Measurements from ENCODE around the gene USP49. TPM values are rescaled to one million over a fixed set of nuclear protein-coding genes. Genes with fewer than 3 reads are reported as not detected.
A peak's percentile ranks its signal among the peaks of the same experiment; 100 is the strongest.

The USP49 gene
- total and polyA plus RNA-seq, 10 of the 15 experiments (the other 5 are each of a cell fraction or from before 2014, with no cell fraction given) = 1.0 to 7.7 (median 4.3) TPM

DNA sequence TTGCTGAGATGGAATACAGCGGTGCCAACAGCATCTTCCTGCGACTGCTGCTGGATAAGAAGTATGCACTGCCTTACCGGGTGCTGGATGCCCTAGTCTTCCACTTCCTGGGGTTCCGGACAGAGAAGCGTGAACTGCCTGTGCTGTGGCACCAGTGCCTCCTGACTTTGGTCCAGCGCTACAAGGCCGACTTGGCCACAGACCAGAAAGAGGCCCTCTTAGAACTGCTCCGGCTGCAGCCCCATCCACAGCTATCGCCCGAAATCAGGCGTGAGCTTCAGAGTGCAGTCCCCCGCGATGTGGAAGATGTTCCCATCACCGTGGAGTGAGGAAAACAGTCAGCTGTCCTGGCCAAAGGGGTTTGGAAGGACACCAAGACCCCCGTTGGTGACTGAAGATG is 37.2 kb upstream of the USP49 start:
- POLR2A ChIA-PET = no interaction called here
- SMC1A ChIA-PET (ENCODE audit: uncharacterized antibody, unreplicated experiment) = interaction anchor here (1.4 kb wide), 1 partner anchor 10 kb away, joined by 3 read pairs; no protein-coding TSS in a partner anchor
- Histone ChIP-seq H3K4me3 (no peak overlapping the region), H2AFZ (ENCODE audit: control insufficient read depth, low read depth, low read length) (no peak overlapping the region), H3K4me2 (ENCODE audit: control insufficient read depth, insufficient read depth) (no peak overlapping the region), H3K27me3 (replicated peaks in 1 of 2; ENCODE audit: control insufficient read depth in 2 of 2, insufficient read depth in 2 of 2, low read length in 1 of 2) (no peaks in the 10 kb centered on the region), H3K9me3 (replicated peaks; ENCODE audit: control insufficient read depth, insufficient read depth, low read length) (no peaks in the 10 kb centered on the region), H3K9ac (ENCODE audit: control insufficient read depth, insufficient read depth, low read length) (no peak overlapping the region), H4K20me1 (ENCODE audit: control insufficient read depth, insufficient read depth) (peaks cover 2% of the 10 kb centered on the region; the same call in 1 of the 2 replicates), H3K27ac (ENCODE audit: control insufficient read depth, insufficient read depth) (no peak overlapping the region), H3K4me1 (ENCODE audit: control insufficient read depth, insufficient read depth, low read length) (peaks cover 22% of the 10 kb centered on the region), H3K79me2 (ENCODE audit: control insufficient read depth, insufficient read depth, low read length) (no peaks in the 10 kb centered on the region), H3K36me3 (ENCODE audit: control insufficient read depth in 2 of 2, insufficient read depth in 2 of 2, low read length in 1 of 2) (peaks cover 38 to 57% of the 10 kb centered on the region in 2 experiments)
- 97% methylated on average over 15 of the region's 15 CpGs for WGBS (ENCODE audit: insufficient coverage, insufficient replicate concordance, low lambda C conversion rate, missing lambda C conversion rate)
- intact Hi-C loops (cut with micrococcal nuclease; ENCODE audit: unreplicated experiment) = no loop called here
- TF ChIP-seq POU2F2 (IDR thresholded peaks at IDR 0.05; ENCODE audit: borderline replicate concordance, low read depth, low read length) (no peak), STAT1 (conservative IDR thresholded peaks at IDR 0.05) (no peak)
- TF ChIP-seq, protein P1, sequence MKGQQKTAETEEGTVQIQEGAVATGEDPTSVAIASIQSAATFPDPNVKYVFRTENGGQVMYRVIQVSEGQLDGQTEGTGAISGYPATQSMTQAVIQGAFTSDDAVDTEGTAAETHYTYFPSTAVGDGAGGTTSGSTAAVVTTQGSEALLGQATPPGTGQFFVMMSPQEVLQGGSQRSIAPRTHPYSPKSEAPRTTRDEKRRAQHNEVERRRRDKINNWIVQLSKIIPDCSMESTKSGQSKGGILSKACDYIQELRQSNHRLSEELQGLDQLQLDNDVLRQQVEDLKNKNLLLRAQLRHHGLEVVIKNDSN (IDR thresholded peaks at IDR 0.05; ENCODE audit: borderline replicate concordance, extremely low read length, insufficient read depth, low read depth, low read length) = no peak
- no peak for FAIRE-seq
- in situ Hi-C loops (cut with MboI) = loop anchor here (10.0 kb wide), 1 partner anchor 112 kb away; no protein-coding TSS in a partner anchor
- no peak for DNase-seq (ENCODE audit: low read depth, low spot score)
- RAD21 ChIA-PET (ENCODE audit: unreplicated experiment) = no interaction called here
- ATAC-seq = no peak
- TSS peak; percentile 38 for BruUV-seq (replicated peaks)
- CTCF ChIA-PET = interaction anchor here (0.6 to 13.2 kb wide), 2 partner anchors 8 to 96 kb away, joined by 4 to 137 read pairs; partner anchors contain the start of genes BYSL and MED20

DNA sequence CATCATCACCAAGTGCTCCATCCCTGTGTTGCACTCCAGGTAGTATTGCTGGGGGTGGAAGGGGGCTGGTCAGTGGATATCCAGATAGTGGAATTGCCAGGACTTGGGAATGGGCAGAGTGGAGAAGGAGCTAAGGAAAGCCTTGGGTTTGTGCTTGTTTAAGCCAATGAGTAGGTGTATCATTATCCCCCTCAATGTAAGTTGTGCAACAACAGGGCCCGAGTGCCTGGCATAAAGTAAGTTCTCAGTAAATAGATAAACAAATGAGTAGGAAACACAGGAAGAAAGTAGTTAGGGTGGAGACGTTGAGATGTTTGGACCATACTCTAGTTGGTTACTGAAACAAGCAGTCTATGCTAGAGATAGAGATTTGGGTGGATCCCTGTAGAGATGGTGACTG is 36.6 kb upstream of the USP49 start:
- RAD21 ChIA-PET (ENCODE audit: unreplicated experiment) = no interaction called here
- no peak for FAIRE-seq
- POLR2A ChIA-PET = interaction anchor here (1.0 kb wide), 1 partner anchor 73 kb away, joined by 3 read pairs; no protein-coding TSS in a partner anchor
- CTCF ChIA-PET = interaction anchor here (0.6 to 13.2 kb wide), 3 partner anchors 8 to 97 kb away, joined by 3 to 137 read pairs (median 4); partner anchors contain the start of genes BYSL and MED20
- Histone ChIP-seq H3K27me3 (replicated peaks in 1 of 2; ENCODE audit: control insufficient read depth in 2 of 2, insufficient read depth in 2 of 2, low read length in 1 of 2) (no peaks in the 10 kb centered on the region), H3K27ac (ENCODE audit: control insufficient read depth, insufficient read depth) (no peak overlapping the region), H3K4me3 (no peak overlapping the region), H4K20me1 (ENCODE audit: control insufficient read depth, insufficient read depth) (peaks cover 2% of the 10 kb centered on the region; the same call in 1 of the 2 replicates), H3K36me3 (ENCODE audit: control insufficient read depth in 2 of 2, insufficient read depth in 2 of 2, low read length in 1 of 2) (peaks cover 40 to 55% of the 10 kb centered on the region in 2 experiments), H3K4me2 (ENCODE audit: control insufficient read depth, insufficient read depth) (no peak overlapping the region), H3K9ac (ENCODE audit: control insufficient read depth, insufficient read depth, low read length) (no peak overlapping the region), H2AFZ (ENCODE audit: control insufficient read depth, low read depth, low read length) (no peak overlapping the region), H3K9me3 (replicated peaks; ENCODE audit: control insufficient read depth, insufficient read depth, low read length) (no peaks in the 10 kb centered on the region), H3K79me2 (ENCODE audit: control insufficient read depth, insufficient read depth, low read length) (no peaks in the 10 kb centered on the region), H3K4me1 (ENCODE audit: control insufficient read depth, insufficient read depth, low read length) (peaks cover 20% of the 10 kb centered on the region)
- WGBS (ENCODE audit: insufficient coverage, insufficient replicate concordance, low lambda C conversion rate, missing lambda C conversion rate) = 3% methylated on average over 2 of the region's 2 CpGs
- ATAC-seq = no peak
- in situ Hi-C loops (cut with MboI) = loop anchor here (10.0 kb wide), 1 partner anchor 113 kb away; no protein-coding TSS in a partner anchor
- BruUV-seq (replicated peaks) = no TSS peak
- SMC1A ChIA-PET (ENCODE audit: uncharacterized antibody, unreplicated experiment) = no interaction called here
- DNase-seq (ENCODE audit: low read depth, low spot score) = no peak
- intact Hi-C loops (cut with micrococcal nuclease; ENCODE audit: unreplicated experiment) = no loop called here
- TF ChIP-seq DPF2 (IDR thresholded peaks at IDR 0.05) (no peak), JUNB (IDR thresholded peaks at IDR 0.05) (no peak), NR2F1 (conservative IDR thresholded peaks at IDR 0.05) (no peak), SUZ12 (IDR thresholded peaks at IDR 0.05; ENCODE audit: unreplicated experiment) (no peak), CTCF (IDR thresholded peaks at IDR 0.05 in 2 of 3, conservative IDR thresholded peaks at IDR 0.05 in 1 of 3; ENCODE audit: control insufficient read depth in 2 of 3, extremely low read depth in 1 of 3, insufficient read depth in 1 of 3, low read depth in 3 of 3, low read length in 3 of 3) (no peak), SRF (IDR thresholded peaks at IDR 0.05; ENCODE audit: low read depth in 2 of 2, low read length in 2 of 2) (no peak)

Measured in GM12878 (cell line).